ENCODE results near the gene PPP1R14D.

PPP1R14D gene

GRCh38 chr15:40772014-40772413 is 56.5 kb downstream of the PPP1R14D start:
- Mint-ChIP-seq H3K36me3 (peaks cover 42 to 57% of the 10 kb centered on the region in 2 donors), H3K27ac (no peak overlapping the region), H3K4me1 (peaks cover 41 to 53% of the 10 kb centered on the region in 2 donors), H3K9me3 (no peaks in the 10 kb centered on the region), H3K27me3 (no peaks in the 10 kb centered on the region), H3K4me3 (no peak overlapping the region)
- no peak for DNase-seq
- no peak for ATAC-seq (replicated peaks)

- DNase-seq, result no peak
- H3K27ac Mint-ChIP-seq, result peak overlapping the region; percentile 75
- no peak overlapping the region for H3K4me3 Mint-ChIP-seq
- no peaks in the 10 kb centered on the region for H3K9me3 Mint-ChIP-seq
- ATAC-seq (replicated peaks), result no peak
- H3K36me3 Mint-ChIP-seq, result peaks cover 42 to 49% of the 10 kb centered on the region in 2 donors
- H3K27me3 Mint-ChIP-seq, result no peaks in the 10 kb centered on the region
- H3K4me1 Mint-ChIP-seq, result peaks cover 43 to 56% of the 10 kb centered on the region in 2 donors
These were observed 57.3 kb downstream of the PPP1R14D start for GRCh38 chr15:40771242-40771641.

GRCh38 chr15:40770147-40770721 is 58.3 kb downstream of the PPP1R14D start:
- Mint-ChIP-seq H3K4me1 (peaks cover 50 to 66% of the 10 kb centered on the region in 2 donors), H3K27me3 (no peaks in the 10 kb centered on the region), H3K4me3 (peak overlapping the region; percentile 79 to 80), H3K36me3 (peaks cover 36 to 42% of the 10 kb centered on the region in 2 donors), H3K9me3 (no peaks in the 10 kb centered on the region), H3K27ac (peak overlapping the region; percentile 96)
- ATAC-seq (replicated peaks) (peak; percentile 23 to 33), DNase-seq (peak; percentile 27)

- H3K4me3 Mint-ChIP-seq, result peak within 1 kb of the TSS; percentile 79 to 80
- peak; percentile 81 to 85 for ATAC-seq (replicated peaks)
These were observed 59.0 kb downstream of the PPP1R14D start, which contains the start of gene C15orf62 for GRCh38 chr15:40769274-40770146. Gene C15orf62, plus strand, starts transcription at chr15:40769980. Its CDS starts 516 bp downstream, at chr15:40770496.

GRCh38 chr15:40768521-40769273 is 59.8 kb downstream of the PPP1R14D start:
- ATAC-seq (replicated peaks) (peak; percentile 28 to 33), DNase-seq (peak; percentile 30)
- peaks cover 27 to 30% of the 10 kb centered on the region in 2 donors for H3K36me3 Mint-ChIP-seq
- H3K27ac Mint-ChIP-seq, result peak overlapping the region; percentile 96
- peaks cover 55 to 81% of the 10 kb centered on the region in 2 donors for H3K4me1 Mint-ChIP-seq
- H3K27me3 Mint-ChIP-seq, result no peaks in the 10 kb centered on the region
- H3K9me3 Mint-ChIP-seq, result no peaks in the 10 kb centered on the region
- H3K4me3 Mint-ChIP-seq, result peak overlapping the region; percentile 79 to 80

More at GRCh38 chr15:40769274-40770146, 59.0 kb downstream of the PPP1R14D start, which contains the start of gene C15orf62:
- Mint-ChIP-seq H3K36me3 (peaks cover 31 to 37% of the 10 kb centered on the region in 2 donors), H3K27ac (peak within 1 kb of the TSS; percentile 96), H3K9me3 (no peaks in the 10 kb centered on the region), H3K27me3 (no peaks in the 10 kb centered on the region), H3K4me1 (peaks cover 51 to 73% of the 10 kb centered on the region in 2 donors)
- DNase-seq, result peak; percentile 90

- peaks cover 57 to 85% of the 10 kb centered on the region in 2 donors for H3K4me1 Mint-ChIP-seq
- no peak overlapping the region for H3K4me3 Mint-ChIP-seq
- DNase-seq, result no peak
- no peak for ATAC-seq (replicated peaks)
- H3K27ac Mint-ChIP-seq, result peak overlapping the region; percentile 96
- H3K27me3 Mint-ChIP-seq, result no peaks in the 10 kb centered on the region
- peaks cover 23% of the 10 kb centered on the region in 2 donors for H3K36me3 Mint-ChIP-seq
- H3K9me3 Mint-ChIP-seq, result no peaks in the 10 kb centered on the region
These were observed 60.5 kb downstream of the PPP1R14D start for GRCh38 chr15:40767838-40768500.

- ATAC-seq (replicated peaks) (no peak), DNase-seq (no peak)
- Mint-ChIP-seq H3K27ac (no peak overlapping the region), H3K36me3 (peaks cover 19% of the 10 kb centered on the region in 2 donors), H3K4me3 (no peak overlapping the region), H3K9me3 (no peaks in the 10 kb centered on the region), H3K4me1 (peaks cover 53 to 81% of the 10 kb centered on the region in 2 donors), H3K27me3 (no peaks in the 10 kb centered on the region)
These were observed 61.3 kb downstream of the PPP1R14D start for GRCh38 chr15:40766906-40767837.

GRCh38 chr15:40766194-40766815 is 62.2 kb downstream of the PPP1R14D start:
- Mint-ChIP-seq H3K27ac (no peak overlapping the region), H3K36me3 (peaks cover 13 to 14% of the 10 kb centered on the region in 2 donors), H3K4me1 (peaks cover 50 to 72% of the 10 kb centered on the region in 2 donors), H3K4me3 (no peak overlapping the region), H3K27me3 (no peaks in the 10 kb centered on the region), H3K9me3 (no peaks in the 10 kb centered on the region)
- ATAC-seq (replicated peaks) (no peak), DNase-seq (no peak)
